ENCODE results near the gene THAP8.

Gene THAP8

GRCh38 chr19:35990771-35991730 lies 63.0 kb downstream of the THAP8 start:
- Histone ChIP-seq H4K20me1 (ENCODE audit: control insufficient read depth, insufficient read depth, low read depth, low read length) (no peaks in the 10 kb centered on the region), H3K9me2 (replicated peaks; ENCODE audit: control insufficient read depth, low read length) (no peaks in the 10 kb centered on the region), H3F3A (ENCODE audit: control insufficient read depth, insufficient read depth) (0 out of 2 replicates have a peak, but pooled peaks cover 2% of the 10 kb centered on the region), H3K4me2 (ENCODE audit: low read length) (no peak overlapping the region), H3K79me2 (ENCODE audit: control insufficient read depth, low read length) (peaks cover 10% of the 10 kb centered on the region), H3K27me3 (ENCODE audit: control insufficient read depth, low read length) (peaks cover 12% of the 10 kb centered on the region), H3K9me3 (ENCODE audit: control insufficient read depth, insufficient read depth, low read length) (peaks cover 5% of the 10 kb centered on the region; the same call in 1 of the 2 replicates), H3K4me3 (ENCODE audit: low read length) (no peak overlapping the region), H3K4me1 (ENCODE audit: control insufficient read depth, low read length) (peaks cover 17% of the 10 kb centered on the region), H3K27ac (ENCODE audit: low read depth, low read length) (no peak overlapping the region), H3K36me3 (ENCODE audit: control insufficient read depth, low read length) (0 out of 2 replicates have a peak, but pooled peaks cover under 1% of the 10 kb centered on the region)
- TF ChIP-seq EZH2phosphoT487 (IDR thresholded peaks at IDR 0.05; ENCODE audit: borderline replicate concordance, low read length) (no peak), CTCF (IDR thresholded peaks at IDR 0.05; ENCODE audit: low read depth, low read length, poor library complexity, severe bottlenecking) (no peak)

DNA sequence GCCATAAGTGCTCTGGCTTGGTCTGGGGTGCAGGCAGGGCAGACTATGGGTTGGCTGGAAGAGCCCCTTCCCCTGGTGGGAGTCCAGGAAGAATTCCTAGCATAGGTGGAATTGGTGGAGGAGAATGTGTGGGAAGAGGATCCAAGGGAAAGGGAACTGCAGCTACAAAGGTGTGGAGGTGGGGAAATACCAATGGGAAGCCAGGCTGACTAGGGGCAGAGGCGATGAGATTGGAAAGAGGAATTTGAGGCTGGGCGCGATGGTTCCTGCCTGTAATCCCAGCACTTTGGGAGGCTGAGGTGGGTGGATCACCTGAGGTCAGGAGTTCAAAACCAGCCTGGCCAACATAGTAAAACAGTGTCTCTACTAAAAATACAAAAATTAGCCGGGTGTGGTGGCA lies 63.9 kb downstream of the THAP8 start:
- Histone ChIP-seq H3K36me3 (ENCODE audit: control insufficient read depth, low read length) (no peaks in the 10 kb centered on the region), H3K4me2 (ENCODE audit: low read length) (no peak overlapping the region), H3K4me3 (ENCODE audit: low read length) (no peak overlapping the region), H3K9me2 (replicated peaks; ENCODE audit: control insufficient read depth, low read length) (no peaks in the 10 kb centered on the region), H3K27ac (ENCODE audit: low read depth, low read length) (no peak overlapping the region), H3K4me1 (ENCODE audit: control insufficient read depth, low read length) (peaks cover 14% of the 10 kb centered on the region), H3K79me2 (ENCODE audit: control insufficient read depth, low read length) (peaks cover 1% of the 10 kb centered on the region), H3F3A (ENCODE audit: control insufficient read depth, insufficient read depth) (0 out of 2 replicates have a peak, but pooled peaks cover 2% of the 10 kb centered on the region), H3K9me3 (ENCODE audit: control insufficient read depth, insufficient read depth, low read length) (peaks cover 5% of the 10 kb centered on the region; the same call in 1 of the 2 replicates), H3K27me3 (ENCODE audit: control insufficient read depth, low read length) (peaks cover 15% of the 10 kb centered on the region), H4K20me1 (ENCODE audit: control insufficient read depth, insufficient read depth, low read depth, low read length) (no peaks in the 10 kb centered on the region)
- TF ChIP-seq EZH2phosphoT487 (IDR thresholded peaks at IDR 0.05; ENCODE audit: borderline replicate concordance, low read length) = no peak
- no peak for TF ChIP-seq CTCF (IDR thresholded peaks at IDR 0.05; ENCODE audit: low read depth, low read length, poor library complexity, severe bottlenecking)

DNA sequence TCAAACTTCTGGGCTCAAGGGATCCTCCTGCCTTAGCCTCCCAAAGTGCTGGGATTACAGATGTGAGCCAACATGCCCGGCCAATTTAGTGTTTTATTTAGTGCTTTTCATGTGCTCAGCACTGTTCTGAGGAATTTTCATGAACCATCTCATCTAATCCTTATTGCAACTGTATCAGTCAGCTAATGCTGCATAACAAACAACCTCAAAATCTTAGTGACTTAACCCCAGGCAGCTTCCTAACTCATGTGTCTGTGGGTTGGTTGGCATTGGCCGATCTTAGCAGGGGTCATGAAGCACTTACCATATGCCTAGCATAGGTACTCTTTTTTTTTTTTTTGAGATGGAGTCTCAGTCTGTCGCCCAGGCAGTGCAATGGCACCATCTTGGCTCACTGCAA lies 65.3 kb downstream of the THAP8 start:
- H3K4me3 ChIP-seq (ENCODE audit: low read length) = no peak overlapping the region
- H3K4me1 ChIP-seq (ENCODE audit: control insufficient read depth, low read length) = peaks cover 9% of the 10 kb centered on the region; the same call in 1 of the 2 replicates
- 0 out of 2 replicates have a peak, but pooled peaks cover 2% of the 10 kb centered on the region for H3F3A ChIP-seq (ENCODE audit: control insufficient read depth, insufficient read depth)
- H3K27me3 ChIP-seq (ENCODE audit: control insufficient read depth, low read length) = peaks cover 15% of the 10 kb centered on the region
- no peaks in the 10 kb centered on the region for H3K9me2 ChIP-seq (replicated peaks; ENCODE audit: control insufficient read depth, low read length)
- no peaks in the 10 kb centered on the region for H3K79me2 ChIP-seq (ENCODE audit: control insufficient read depth, low read length)
- TF ChIP-seq EZH2phosphoT487 (IDR thresholded peaks at IDR 0.05; ENCODE audit: borderline replicate concordance, low read length) = no peak
- TF ChIP-seq CTCF (IDR thresholded peaks at IDR 0.05; ENCODE audit: low read depth, low read length, poor library complexity, severe bottlenecking) = no peak
- H4K20me1 ChIP-seq (ENCODE audit: control insufficient read depth, insufficient read depth, low read depth, low read length) = no peaks in the 10 kb centered on the region
- peaks cover 5% of the 10 kb centered on the region; the same call in 1 of the 2 replicates for H3K9me3 ChIP-seq (ENCODE audit: control insufficient read depth, insufficient read depth, low read length)
- H3K4me2 ChIP-seq (ENCODE audit: low read length) = no peak overlapping the region
- no peaks in the 10 kb centered on the region for H3K36me3 ChIP-seq (ENCODE audit: control insufficient read depth, low read length)
- H3K27ac ChIP-seq (ENCODE audit: low read depth, low read length) = no peak overlapping the region
